H1 (cell line): ENCODE data around the gene DPEP3.

Experiments
- CTCF ChIP-seq, 3 experiments: IDR thresholded peaks; 1 replicate in 2 of 3; 2 replicates in 1 of 3; pipeline versions ENCODE4 v1.5.1 to v1.6.1; 2011; ENCODE audit warnings: low read length in 3 of 3, mild to moderate bottlenecking in 3 of 3, inconsistent platforms in 2 of 3, low read depth in 1 of 3, moderate library complexity in 1 of 3; ENCODE audit not compliant: insufficient read depth in 1 of 3; ENCODE audit errors: control extremely low read depth in 1 of 3
- E2F6 ChIP-seq: IDR thresholded peaks from 2 replicates; pipeline ENCODE4 v1.6.1; 2012; ENCODE audit warnings: inconsistent platforms
- EP300 ChIP-seq, 2 experiments: IDR thresholded peaks; 1 replicate in 1 of 2; 2 replicates in 1 of 2; pipeline ENCODE4 v1.6.1; 2011 to 2012; ENCODE audit warnings: low read depth in 2 of 2, low read length in 2 of 2, mild to moderate bottlenecking in 2 of 2, borderline replicate concordance in 1 of 2, inconsistent platforms in 1 of 2, moderate library complexity in 1 of 2
- KDM1A ChIP-seq: fragments of 200-600, 300-600 bp; sonication (generic); IDR thresholded peaks from 2 replicates; pipeline ENCODE4 v1.7.1; 2016; ENCODE audit warnings: mild to moderate bottlenecking, low read length, borderline replicate concordance
- MAX ChIP-seq: IDR thresholded peaks from 2 replicates; pipeline ENCODE4 v1.6.1; 2012; ENCODE audit warnings: inconsistent platforms
- POLR2AphosphoS5 ChIP-seq: IDR thresholded peaks from 2 replicates; pipeline ENCODE4 v1.6.1; 2011; ENCODE audit warnings: low read depth, low read length
- YY1 ChIP-seq: IDR thresholded peaks from 2 replicates; pipeline ENCODE4 v1.6.1; 2011; ENCODE audit warnings: low read depth, mild to moderate bottlenecking, low read length
- ZNF274 ChIP-seq: IDR thresholded peaks from 2 replicates; pipeline ENCODE4 v1.7.0; 2012; ENCODE audit warnings: low read length, borderline replicate concordance; ENCODE audit errors: extremely low read depth

- TF ChIP-seq CTCF (IDR thresholded peaks at IDR 0.05; ENCODE audit: control extremely low read depth in 1 of 3, insufficient read depth in 1 of 3, low read depth in 1 of 3, low read length in 3 of 3) (no peak), E2F6 (no peak), MAX (no peak), POLR2AphosphoS5 (no peak), ZNF274 (no peak), YY1 (no peak), EP300 (IDR thresholded peaks at IDR 0.05; ENCODE audit: borderline replicate concordance in 1 of 2, low read depth in 2 of 2, low read length in 2 of 2) (no peak), KDM1A (no peak)
These were observed 46.5 kb downstream of the DPEP3 start for GRCh38 chr16:67933805-67934204.
